Activated naive CD4-positive, alpha-beta T cell (primary cell): ENCODE results near the gene UPK2.
A peak's percentile ranks its signal among the peaks of the same experiment; 100 is the strongest.

Experiments used
- DNase-seq, 4 experiments: peaks; one replicate each; lab custom pipeline; 2025; lab: John Stamatoyannopoulos, UW

UPK2 gene

GRCh38 chr11:118956094-118956846 lies at the start of gene UPK2:
UPK2 (plus strand) TSS chr11:118956298; CDS start chr11:118956351, 53 bp downstream.
- peak; percentile 74 to 88 (median 81) for DNase-seq

DNA sequence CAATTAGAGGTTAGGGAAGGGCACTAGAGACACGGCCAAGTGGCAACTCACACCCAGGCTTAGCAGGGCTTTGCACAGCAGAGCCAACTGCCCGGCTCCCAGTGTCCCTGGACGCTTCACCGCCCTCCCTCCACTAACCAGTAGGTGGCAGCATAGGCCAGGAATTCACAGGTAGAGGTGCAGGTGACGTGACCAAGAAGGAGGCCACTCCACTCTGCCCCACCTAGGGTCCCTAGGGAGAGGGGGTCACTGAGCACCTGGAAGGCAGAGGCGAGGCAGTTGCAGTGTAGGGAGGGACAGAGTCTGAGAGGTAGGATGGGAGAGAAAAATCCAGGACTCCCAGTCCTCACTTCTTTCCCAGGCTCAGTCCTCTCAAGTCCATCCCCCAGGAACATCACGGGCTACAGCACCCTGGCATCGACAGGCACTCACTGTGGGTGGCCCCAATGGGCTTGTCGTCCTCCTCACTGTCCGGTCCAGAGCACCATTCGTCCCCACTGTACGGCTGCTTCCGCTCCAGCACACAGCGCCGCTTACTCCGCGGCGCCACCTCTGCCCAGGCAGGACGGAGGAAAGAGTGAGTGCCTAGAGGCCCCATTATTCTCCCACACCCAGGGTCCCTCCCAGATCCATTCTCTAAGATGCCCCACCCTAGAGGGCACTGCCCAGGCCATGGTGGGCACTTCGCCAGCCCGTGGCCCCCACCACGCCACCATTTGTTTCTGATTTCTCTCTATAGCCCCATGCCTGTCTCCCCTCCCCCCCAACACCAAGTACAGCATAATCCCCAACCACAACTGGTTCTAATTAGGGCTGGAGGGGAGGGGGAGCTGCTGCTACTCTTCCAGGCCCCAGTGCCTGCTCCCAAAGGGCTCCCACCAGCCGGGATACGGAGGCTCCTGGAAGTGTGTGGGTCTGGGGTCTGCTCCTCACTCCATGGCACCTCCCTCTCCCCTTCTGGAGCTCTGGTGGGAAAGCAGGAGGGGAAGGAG lies 48.8 kb upstream of the UPK2 start:
- DNase-seq: peak; percentile 50 to 81 (median 78)

DNA sequence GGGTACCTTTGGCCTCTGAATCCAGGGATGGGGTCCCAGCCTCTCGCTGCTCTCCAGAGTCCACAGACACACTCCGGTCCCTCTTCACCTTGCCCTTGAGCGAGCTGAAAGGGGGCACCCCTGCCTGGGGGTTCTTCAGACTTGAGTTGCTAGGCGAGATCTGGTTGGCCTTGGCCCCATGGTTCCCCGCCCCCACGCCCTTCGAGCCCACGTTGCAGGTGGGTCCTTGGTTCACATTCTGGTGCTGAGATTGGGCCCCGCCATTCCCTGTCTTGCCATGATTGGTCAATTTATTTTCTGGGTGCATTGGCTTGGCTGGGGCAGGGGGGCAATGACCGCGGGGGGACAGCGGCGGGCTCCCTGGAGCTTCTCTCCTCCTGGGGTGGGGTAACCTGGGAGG lies 47.8 kb upstream of the UPK2 start:
- DNase-seq: no peak

- DNase-seq: no peak
Observed at GRCh38 chr11:118908901-118909618, 47.0 kb upstream of the UPK2 start.

DNA sequence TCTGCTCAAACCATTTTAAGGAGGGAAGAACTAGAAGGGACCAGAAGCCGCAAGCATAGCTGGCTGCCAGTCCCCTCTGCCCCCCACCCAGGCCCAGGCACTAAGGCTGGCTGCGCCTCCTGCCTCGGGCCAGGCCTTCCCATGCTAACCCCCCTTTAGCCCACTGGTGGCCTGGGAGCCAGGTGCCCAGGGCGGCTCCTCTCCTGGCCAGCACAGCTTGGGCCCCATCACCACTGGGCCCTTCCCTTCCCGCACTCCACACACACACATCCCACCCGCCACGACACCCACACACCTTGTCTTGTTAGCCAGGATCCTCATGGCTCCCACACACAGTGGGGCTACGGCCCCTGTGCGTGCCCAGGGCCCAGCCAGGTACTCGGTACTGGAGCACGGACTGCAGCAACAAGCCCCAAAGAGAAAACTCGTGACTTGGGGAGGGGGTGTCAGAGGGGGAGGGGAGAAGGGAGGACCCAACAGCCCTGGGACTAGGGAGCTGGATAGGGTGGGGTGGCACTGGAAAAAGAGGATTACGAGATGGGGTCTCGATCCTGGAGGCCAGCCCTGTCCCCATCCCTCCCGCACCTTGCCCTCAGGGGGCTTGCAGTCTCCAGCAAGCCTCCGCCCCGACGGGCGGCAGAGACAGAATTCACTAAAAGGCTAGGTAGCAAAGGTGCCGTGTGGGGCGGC lies 46.3 kb upstream of the UPK2 start:
- no peak for DNase-seq

DNA sequence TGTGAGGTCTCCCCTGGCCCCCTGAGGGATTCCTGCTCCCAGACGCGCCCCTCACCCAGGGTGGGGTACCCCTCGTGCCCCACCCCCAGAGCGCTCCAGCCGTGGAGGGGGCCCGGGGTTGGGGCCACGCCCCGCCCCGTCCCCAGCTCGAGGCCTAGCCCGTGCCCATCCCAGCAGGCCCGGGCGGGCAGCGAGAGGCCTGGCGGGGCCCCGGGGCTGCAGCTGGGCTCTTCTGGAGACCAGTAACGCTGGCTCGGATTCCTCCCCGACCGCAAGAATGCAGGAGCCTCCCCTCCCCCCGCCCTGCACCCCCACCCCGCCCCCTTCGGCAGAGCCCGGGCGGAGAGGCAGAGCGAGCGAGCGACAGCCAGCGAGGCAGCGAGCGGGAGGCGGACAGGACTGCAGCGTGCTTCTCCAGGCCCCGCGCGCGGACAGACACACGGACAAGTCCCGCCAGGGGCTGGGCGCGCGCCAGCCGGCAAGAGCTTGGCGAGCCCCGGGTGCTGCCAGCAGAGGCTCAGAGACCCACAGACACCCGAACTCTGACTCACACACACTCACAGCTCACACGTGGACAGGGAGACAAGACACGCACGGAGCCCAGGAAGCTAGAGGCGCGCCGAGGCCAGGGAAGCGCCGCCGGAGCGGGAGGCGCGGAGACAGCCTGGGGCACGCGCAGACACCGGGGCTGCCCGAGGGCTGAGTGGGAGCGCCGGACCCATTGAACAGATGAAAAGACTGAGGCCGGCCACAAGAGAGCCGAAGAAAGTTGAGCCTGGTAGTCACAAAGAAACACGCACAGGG lies 45.6 kb upstream of the UPK2 start:
- DNase-seq: peak in 2 of 4 experiments; percentile 33 to 48

GRCh38 chr11:118911113-118911879 lies 44.8 kb upstream of the UPK2 start:
- peak in 1 of 4 experiments; percentile 35 for DNase-seq

GRCh38 chr11:118911880-118912741 lies 44.0 kb upstream of the UPK2 start:
- peak in 2 of 4 experiments; percentile 42 to 48 for DNase-seq

GRCh38 chr11:118912742-118913410 lies 43.2 kb upstream of the UPK2 start:
- DNase-seq: no peak

GRCh38 chr11:118913411-118914125 lies 42.5 kb upstream of the UPK2 start:
- peak in 2 of 4 experiments; percentile 34 to 45 for DNase-seq

DNA sequence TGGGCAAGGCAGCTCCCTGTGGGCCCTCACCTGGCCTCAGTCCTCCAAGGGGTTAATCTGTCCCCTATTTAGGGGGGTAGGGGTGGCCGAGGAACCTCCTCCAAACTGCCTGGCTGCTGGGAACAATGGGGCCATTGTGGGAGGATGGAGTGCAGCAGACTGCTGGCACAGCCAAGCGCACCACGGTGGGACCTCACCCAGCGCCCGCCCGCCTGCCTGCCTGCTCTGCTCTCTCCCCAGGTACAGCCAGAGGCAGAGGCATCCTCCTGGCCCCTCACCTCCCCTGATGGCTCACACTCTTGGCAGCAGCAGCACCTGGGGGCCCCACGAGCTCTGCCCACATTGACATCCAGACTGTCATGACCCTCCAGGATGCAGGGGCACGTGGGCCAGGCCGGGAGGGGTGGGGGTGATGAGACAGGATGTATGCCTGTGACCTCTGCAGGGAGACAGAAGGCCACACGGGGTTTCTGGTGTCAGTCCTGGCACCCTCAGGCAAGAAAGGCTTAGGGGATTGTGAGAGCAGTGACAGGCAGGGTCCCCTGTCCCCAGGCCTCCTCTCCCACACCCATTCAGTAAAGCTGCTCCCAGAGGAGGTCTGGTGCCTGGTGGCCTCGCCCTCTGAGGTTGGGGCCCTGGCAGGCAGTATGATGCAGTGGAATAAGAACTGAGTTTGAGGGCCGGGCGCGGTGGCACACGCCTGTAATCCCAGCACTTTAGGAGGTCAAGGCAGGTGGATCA lies 41.8 kb upstream of the UPK2 start:
- DNase-seq: peak in 2 of 4 experiments; percentile 68 to 72

DNA sequence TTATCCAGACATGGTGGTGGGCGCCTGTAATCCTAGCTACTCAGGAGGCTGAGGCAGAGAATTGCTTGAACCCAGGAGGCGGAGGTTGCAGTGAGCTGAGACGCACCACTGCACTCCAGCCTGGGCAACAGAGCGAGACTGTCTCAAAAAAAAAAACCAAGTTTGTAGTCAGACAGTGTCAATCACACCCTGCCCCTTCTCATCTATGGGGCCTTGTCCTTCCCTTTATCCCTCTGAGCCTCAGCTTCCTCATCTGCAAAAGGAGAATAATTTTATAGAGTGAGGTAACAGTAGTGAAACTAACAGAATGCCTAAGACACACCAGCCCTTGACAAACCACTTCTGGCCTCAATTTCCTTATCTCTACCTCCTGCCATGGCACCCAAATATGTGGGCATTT lies 41.1 kb upstream of the UPK2 start:
- no peak for DNase-seq

DNA sequence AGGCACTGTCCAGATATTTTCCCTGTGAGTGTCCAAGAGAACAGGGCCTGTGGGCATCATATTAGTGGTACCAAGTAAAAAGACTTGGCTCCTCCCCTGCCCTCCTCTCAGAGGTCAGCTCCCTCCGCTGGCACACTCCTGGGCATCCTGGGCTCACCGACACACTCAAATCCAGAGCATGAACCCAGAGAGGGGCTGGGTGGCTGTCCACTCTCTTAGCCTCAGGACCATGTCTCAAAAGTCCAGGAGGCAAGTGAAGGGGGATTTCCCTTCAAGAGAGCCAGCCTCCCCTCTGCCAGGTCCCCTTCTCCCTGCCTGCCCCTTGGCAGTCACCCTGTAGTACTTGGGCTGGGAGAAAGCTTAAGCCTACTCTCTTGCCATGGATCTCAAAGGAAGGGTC lies 40.7 kb upstream of the UPK2 start:
- DNase-seq: no peak

GRCh38 chr11:118915941-118916841 lies 39.9 kb upstream of the UPK2 start:
- no peak for DNase-seq

DNA sequence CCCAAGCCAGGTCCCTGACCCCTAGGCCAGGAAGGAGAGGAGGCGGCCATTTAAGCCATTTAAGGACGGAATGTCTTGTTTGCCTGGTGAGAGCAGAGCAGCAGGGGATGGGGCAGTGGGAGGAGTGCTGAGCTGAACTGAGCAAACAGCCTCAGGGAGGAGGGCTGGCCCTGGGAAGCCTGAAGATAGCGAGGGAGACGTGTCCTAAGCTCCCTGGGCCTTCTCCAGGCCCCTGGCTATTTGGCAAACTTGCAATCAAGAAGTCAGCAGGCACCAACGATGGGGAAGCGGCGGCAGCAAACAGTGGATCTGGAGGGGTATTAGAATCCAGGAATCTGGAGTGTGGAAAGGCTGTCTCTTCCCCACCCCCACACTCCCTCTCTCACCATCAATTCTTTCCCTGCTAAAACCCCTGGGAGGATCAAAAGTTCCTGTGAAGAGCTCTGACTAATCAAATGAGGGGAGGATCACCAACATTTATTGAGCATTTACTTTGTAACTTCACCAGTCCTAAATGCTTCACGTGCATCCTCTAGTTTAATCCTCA lies 39.2 kb upstream of the UPK2 start:
- DNase-seq: no peak
